GM23248 (cell line): ENCODE measurements around the gene DIMT1. TPM values are rescaled to one million over a fixed set of nuclear protein-coding genes. Genes with fewer than 3 reads are reported as not detected.

ENCODE experiments used
- DNase-seq: peaks from one replicate; pipeline ENCODE4 v3.0.0-alpha.2; 2015
- H2AFZ ChIP-seq: fragments of 200-600 bp; sonication (generic); 2 replicates; pipeline ENCODE4 v1.6.1; 2016; ENCODE audit warnings: antibody characterized with exemption
- H3F3A ChIP-seq: fragments of 200-600 bp; sonication (generic); 2 replicates; pipeline ENCODE4 v1.6.1; 2016; ENCODE audit warnings: mild to moderate bottlenecking, antibody characterized with exemption, mixed run types; ENCODE audit not compliant: insufficient read depth
- H3K27ac ChIP-seq: fragments of 200-600 bp; sonication (generic); 2 replicates; pipeline ENCODE4 v1.5.1; 2016; ENCODE audit warnings: mild to moderate bottlenecking
- H3K27me3 ChIP-seq: fragments of 200-600 bp; sonication (generic); replicated peaks from 2 replicates; pipeline ENCODE4 v1.6.1; 2016; ENCODE audit warnings: mild to moderate bottlenecking; ENCODE audit not compliant: insufficient read depth
- H3K36me3 ChIP-seq: fragments of 200-600 bp; sonication (generic); 2 replicates; pipeline ENCODE4 v1.6.1; 2016; ENCODE audit warnings: low read depth, mild to moderate bottlenecking
- H3K4me1 ChIP-seq: fragments of 200-600 bp; sonication (generic); 2 replicates; pipeline ENCODE4 v1.6.1; 2016; ENCODE audit warnings: mild to moderate bottlenecking; ENCODE audit not compliant: insufficient read depth
- H3K4me2 ChIP-seq: fragments of 200-600 bp; sonication (generic); one replicate; pipeline ENCODE4 v1.6.1; 2016; ENCODE audit warnings: mild to moderate bottlenecking; ENCODE audit not compliant: unreplicated experiment
- H3K4me3 ChIP-seq: fragments of 200-600 bp; sonication (generic); 2 replicates; pipeline ENCODE4 v1.5.1; 2016; ENCODE audit warnings: mild to moderate bottlenecking
- H3K79me2 ChIP-seq: fragments of 200-600 bp; sonication (generic); 2 replicates; pipeline ENCODE4 v1.6.1; 2016; ENCODE audit warnings: mild to moderate bottlenecking; ENCODE audit not compliant: insufficient read depth
- H3K9ac ChIP-seq: fragments of 200-600 bp; sonication (generic); 2 replicates; pipeline ENCODE4 v1.6.1; 2016; ENCODE audit warnings: mild to moderate bottlenecking
- H3K9me2 ChIP-seq: fragments of 200-600 bp; sonication (generic); 2 replicates; pipeline ENCODE4 v1.6.1; 2016; ENCODE audit warnings: mixed run types, mild to moderate bottlenecking, moderate library complexity; ENCODE audit not compliant: insufficient read depth
- H3K9me3 ChIP-seq: fragments of 200-600 bp; sonication (generic); one replicate; pipeline ENCODE4 v1.6.1; 2017; ENCODE audit warnings: low read depth
- H4K20me1 ChIP-seq: fragments of 200-600 bp; sonication (generic); 2 replicates; pipeline ENCODE4 v1.6.0; 2016; ENCODE audit not compliant: insufficient read depth
- EZH2 ChIP-seq: fragments of 200-600 bp; sonication (generic); IDR thresholded peaks from 2 replicates; pipeline ENCODE4 v1.6.1; 2018; ENCODE audit warnings: antibody characterized with exemption, mild to moderate bottlenecking; ENCODE audit not compliant: insufficient read depth, poor library complexity, severe bottlenecking
- EZH2phosphoT487 ChIP-seq: fragments of 200-600 bp; sonication (generic); IDR thresholded peaks from 2 replicates; pipeline ENCODE4 v1.6.1; 2018; ENCODE audit warnings: antibody characterized with exemption, moderate library complexity, mild to moderate bottlenecking, low read depth; ENCODE audit not compliant: insufficient read depth
- WGBS, 2 experiments: methylation state at CpG; one replicate each; pipeline ENCODE4 v1.1.6; 2015 to 2017; ENCODE audit warnings: low lambda C conversion rate in 2 of 2, low coverage in 1 of 2; ENCODE audit errors: missing lambda C conversion rate in 2 of 2; 5-methylcytosine and 5-hydroxymethylcytosine counted together
- in situ Hi-C: fragments of 300-500 bp; cut with MboI; formaldehyde crosslinking; loops from 2 replicates; pipeline ENCODE4 v1.15.0; 2020
- polyA plus RNA-seq: library from polyadenylated mRNA; unstranded; fragments of >200 nt; fragmentation: Nextera tagmentation; extraction: Ambion mirVana; gene quantifications from 2 replicates; pipeline ENCODE4 v1.2.1, GENCODE V29; 2016
- total RNA-seq: library from RNA; depleted of rRNA; stranded (reverse); fragments of >200 nt; shearing (Covaris generic); gene quantifications from 2 replicates; pipeline ENCODE4 v1.2.3, GENCODE V29; 2014

Gene DIMT1
- total and polyA plus RNA-seq, 2 experiments from 2014 or later: 41.7 to 65.0 TPM

GRCh38 chr5:62362701-62363100 lies 41.0 kb downstream of the DIMT1 start:
- Histone ChIP-seq H2AFZ (no peak overlapping the region), H3K27me3 (no peaks in the 10 kb centered on the region), H3K9me3 (no peaks in the 10 kb centered on the region), H3K79me2 (peaks cover 8% of the 10 kb centered on the region; the same call in 1 of the 2 replicates), H3K36me3 (peaks cover 52% of the 10 kb centered on the region), H3K4me1 (no peaks in the 10 kb centered on the region), H4K20me1 (no peaks in the 10 kb centered on the region), H3K9ac (no peak overlapping the region), H3K4me3 (no peak overlapping the region), H3K4me2 (no peak overlapping the region), H3K9me2 (no peaks in the 10 kb centered on the region), H3K27ac (no peak overlapping the region), H3F3A (no peaks in the 10 kb centered on the region)
- in situ Hi-C loops: no loop called here
- no peak for DNase-seq
- TF ChIP-seq EZH2phosphoT487 (no peak), EZH2 (no peak)
- 97 to 99% methylated on average over 3 of the region's 3 CpGs for WGBS, 2 experiments

- TF ChIP-seq EZH2phosphoT487: no peak
- TF ChIP-seq EZH2: no peak
- no peaks in the 10 kb centered on the region for H3K9me3 ChIP-seq
- no peaks in the 10 kb centered on the region; the same call in 1 of the 2 replicates for H3F3A ChIP-seq
- H3K79me2 ChIP-seq: peaks cover 6% of the 10 kb centered on the region; the same call in 1 of the 2 replicates
- H3K4me2 ChIP-seq: no peak overlapping the region
- H3K9me2 ChIP-seq: no peaks in the 10 kb centered on the region
- H2AFZ ChIP-seq: no peak overlapping the region
- H3K9ac ChIP-seq: no peak overlapping the region
- no peaks in the 10 kb centered on the region for H4K20me1 ChIP-seq
- in situ Hi-C loops: loop anchor here (10.0 kb wide), 1 partner anchor 129 kb away; no protein-coding TSS in a partner anchor
- no peak overlapping the region for H3K4me3 ChIP-seq
- no peaks in the 10 kb centered on the region for H3K27me3 ChIP-seq
- H3K27ac ChIP-seq: 0 out of 2 replicates have a peak overlapping the region, but pooled peaks have one; percentile 2
- DNase-seq: peak; percentile 81
- no peaks in the 10 kb centered on the region for H3K4me1 ChIP-seq
- peaks cover 46% of the 10 kb centered on the region for H3K36me3 ChIP-seq
Observed at GRCh38 chr5:62354028-62354874, 49.5 kb downstream of the DIMT1 start.

DNA sequence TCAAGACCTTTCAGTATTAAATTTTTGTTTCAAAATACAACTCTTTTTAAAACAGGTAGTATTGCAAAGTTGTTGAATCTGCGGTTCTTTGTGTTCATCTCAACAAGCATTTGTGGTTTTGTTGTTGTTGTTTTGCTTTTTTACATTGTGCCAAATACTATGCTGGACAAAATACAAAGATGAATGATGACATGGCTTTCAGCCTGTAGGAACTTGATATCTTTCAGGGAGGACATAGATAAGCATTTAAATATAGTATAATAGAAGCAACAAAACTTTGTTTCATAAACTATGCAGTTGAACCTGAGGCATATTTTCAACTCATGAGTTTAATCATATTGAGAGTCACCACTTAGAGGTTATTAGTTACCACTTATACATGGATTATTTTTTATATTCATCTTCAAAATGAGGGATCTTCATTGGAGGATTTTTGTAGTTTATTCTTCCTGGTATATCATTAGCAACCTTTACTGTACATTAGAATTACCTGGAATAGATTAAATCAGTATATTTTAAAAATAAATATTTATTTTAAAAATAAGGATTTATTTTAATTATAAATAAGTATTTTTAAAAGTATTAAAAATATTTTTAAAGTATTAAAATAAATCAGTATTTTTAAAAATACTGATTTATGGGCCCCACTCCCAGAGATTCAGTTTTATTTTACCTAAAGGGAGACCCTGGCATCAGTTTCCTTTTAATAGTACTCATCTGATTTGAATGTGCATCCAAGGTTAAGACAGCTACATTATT lies 54.8 kb downstream of the DIMT1 start:
- Histone ChIP-seq H3K36me3 (peaks cover 39% of the 10 kb centered on the region), H3F3A (no peaks in the 10 kb centered on the region; the same call in 1 of the 2 replicates), H2AFZ (no peak overlapping the region), H3K27ac (no peak overlapping the region), H3K9me2 (no peaks in the 10 kb centered on the region), H3K4me1 (no peaks in the 10 kb centered on the region), H3K9me3 (no peaks in the 10 kb centered on the region), H3K79me2 (peaks cover 50% of the 10 kb centered on the region), H3K4me2 (no peak overlapping the region), H3K4me3 (no peak overlapping the region), H3K9ac (no peak overlapping the region), H4K20me1 (no peaks in the 10 kb centered on the region), H3K27me3 (no peaks in the 10 kb centered on the region)
- no peak for DNase-seq
- no peak for TF ChIP-seq EZH2
- no peak for TF ChIP-seq EZH2phosphoT487
- WGBS, 2 experiments: 95 to 100% methylated on average over 1 of the region's 1 CpG
- in situ Hi-C loops: no loop called here

DNA sequence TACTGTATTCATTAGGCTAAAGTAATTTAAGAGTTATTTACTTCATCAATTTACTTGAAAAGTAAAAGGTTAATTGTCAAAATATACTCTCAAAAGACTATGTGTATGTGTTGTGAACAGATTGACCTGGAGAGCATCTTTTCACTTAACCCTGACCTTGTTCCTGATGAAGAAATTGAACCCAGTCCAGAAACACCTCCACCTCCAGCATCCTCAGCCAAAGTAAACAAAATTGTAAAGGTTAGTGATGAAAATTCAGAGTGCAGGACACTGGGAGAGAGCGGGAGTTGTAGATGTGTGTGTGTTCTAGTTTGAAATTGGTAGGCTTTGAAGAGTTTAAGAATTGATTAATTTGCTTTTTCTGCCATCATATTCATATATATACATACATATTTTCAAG lies 55.8 kb downstream of the DIMT1 start:
- H2AFZ ChIP-seq: no peak overlapping the region
- H3K27me3 ChIP-seq: no peaks in the 10 kb centered on the region
- H3K4me3 ChIP-seq: no peak overlapping the region
- no peaks in the 10 kb centered on the region for H3K9me3 ChIP-seq
- no peak overlapping the region for H3K4me2 ChIP-seq
- H3K9ac ChIP-seq: no peak overlapping the region
- H3K79me2 ChIP-seq: peaks cover 60% of the 10 kb centered on the region
- in situ Hi-C loops: no loop called here
- peaks cover 32% of the 10 kb centered on the region for H3K36me3 ChIP-seq
- peaks cover 4% of the 10 kb centered on the region; the same call in 1 of the 2 replicates for H3K4me1 ChIP-seq
- peaks cover 9% of the 10 kb centered on the region; the same call in 1 of the 2 replicates for H3F3A ChIP-seq
- WGBS, 2 experiments: 95 to 97% methylated on average over 1 of the region's 1 CpG
- H3K9me2 ChIP-seq: no peaks in the 10 kb centered on the region
- TF ChIP-seq EZH2 (no peak), EZH2phosphoT487 (no peak)
- H3K27ac ChIP-seq: no peak overlapping the region
- no peaks in the 10 kb centered on the region for H4K20me1 ChIP-seq
- no peak for DNase-seq
